ENCODE data around the gene TRAF3IP1.
"Not testable (repeated sequence)": the region's sequence is repeated elsewhere in the genome, so short reads cannot be mapped to it uniquely, and the experiment has no call there.

TRAF3IP1 gene

GRCh38 chr2:238320246-238320647 is at the start of gene TRAF3IP1:
TSS of gene TRAF3IP1 (plus strand) at chr2:238320518. CDS start at chr2:238320663, 145 bp downstream.
- TF ChIP-seq CTCF (conservative IDR thresholded peaks at IDR 0.05) = no peak
- peak within 1 kb of the TSS; percentile 65 for H3K27ac ChIP-seq

GRCh38 chr2:238270606-238271005 is 49.7 kb upstream of the TRAF3IP1 start:
- no peak for TF ChIP-seq CTCF (conservative IDR thresholded peaks at IDR 0.05)
- H3K27ac ChIP-seq = no peak overlapping the region

GRCh38 chr2:238271061-238271554 is 49.2 kb upstream of the TRAF3IP1 start:
- H3K27ac ChIP-seq = no peak overlapping the region
- TF ChIP-seq CTCF (conservative IDR thresholded peaks at IDR 0.05) = no peak

GRCh38 chr2:238271686-238272085 is 48.6 kb upstream of the TRAF3IP1 start:
- H3K27ac ChIP-seq = not testable (repeated sequence)

GRCh38 chr2:238272156-238272555 is 48.2 kb upstream of the TRAF3IP1 start:
- TF ChIP-seq CTCF (conservative IDR thresholded peaks at IDR 0.05) = no peak
- no peak overlapping the region for H3K27ac ChIP-seq

- not testable (repeated sequence) for H3K27ac ChIP-seq
Observed at GRCh38 chr2:238273433-238273832, 46.9 kb upstream of the TRAF3IP1 start.

- TF ChIP-seq CTCF (conservative IDR thresholded peaks at IDR 0.05) = no peak
- no peak overlapping the region for H3K27ac ChIP-seq
Observed at GRCh38 chr2:238274152-238274865, 46.0 kb upstream of the TRAF3IP1 start.

GRCh38 chr2:238277695-238278094 is 42.6 kb upstream of the TRAF3IP1 start:
- no peak overlapping the region for H3K27ac ChIP-seq
- TF ChIP-seq CTCF (conservative IDR thresholded peaks at IDR 0.05) = peak; percentile 15; the same call in 1 of the 2 replicates

Data from VCaP (cell line).